ENCODE measurements around the gene SPACA4. TPM values are rescaled to one million over a fixed set of nuclear protein-coding genes. Genes with fewer than 3 reads are reported as not detected.

SPACA4 gene
- total RNA-seq, 4 donors from 2014 or later, result 0.67 TPM; not detected in 3

DNA sequence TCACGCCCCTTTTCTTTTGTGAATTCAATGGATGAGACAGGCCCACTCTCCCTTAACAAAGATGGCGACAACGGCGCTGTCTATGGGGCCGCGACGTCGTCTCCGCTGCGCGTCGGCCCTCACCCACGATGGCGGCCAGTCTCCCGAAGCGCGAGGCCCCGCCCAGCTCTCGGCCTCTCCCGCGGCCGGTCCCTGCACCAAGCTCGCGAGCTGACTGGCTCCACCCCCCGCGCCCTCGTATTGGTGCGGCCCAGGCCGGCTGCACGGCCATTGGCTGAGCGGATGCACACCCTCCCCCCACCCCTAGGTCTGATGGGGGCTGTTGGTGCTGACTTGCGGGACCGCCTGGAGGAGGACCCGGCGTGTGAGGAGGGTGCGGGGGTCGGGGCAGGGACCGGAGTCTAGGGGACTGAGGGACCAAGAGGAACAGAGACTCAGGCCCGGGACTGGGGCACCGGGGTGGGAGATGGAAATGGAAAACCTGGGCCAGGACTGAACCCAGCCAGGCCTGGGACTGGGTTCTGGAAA, 17.6 kb downstream of the SPACA4 start:
- H3K27ac ChIP-seq, result peak overlapping the region; percentile 73 to 81 (median 81)
- 0 to 5% methylated on average over 16 to 33 of the region's 40 CpGs for WGBS, 2 donors
- DNase-seq, result peak; percentile 99

DNA sequence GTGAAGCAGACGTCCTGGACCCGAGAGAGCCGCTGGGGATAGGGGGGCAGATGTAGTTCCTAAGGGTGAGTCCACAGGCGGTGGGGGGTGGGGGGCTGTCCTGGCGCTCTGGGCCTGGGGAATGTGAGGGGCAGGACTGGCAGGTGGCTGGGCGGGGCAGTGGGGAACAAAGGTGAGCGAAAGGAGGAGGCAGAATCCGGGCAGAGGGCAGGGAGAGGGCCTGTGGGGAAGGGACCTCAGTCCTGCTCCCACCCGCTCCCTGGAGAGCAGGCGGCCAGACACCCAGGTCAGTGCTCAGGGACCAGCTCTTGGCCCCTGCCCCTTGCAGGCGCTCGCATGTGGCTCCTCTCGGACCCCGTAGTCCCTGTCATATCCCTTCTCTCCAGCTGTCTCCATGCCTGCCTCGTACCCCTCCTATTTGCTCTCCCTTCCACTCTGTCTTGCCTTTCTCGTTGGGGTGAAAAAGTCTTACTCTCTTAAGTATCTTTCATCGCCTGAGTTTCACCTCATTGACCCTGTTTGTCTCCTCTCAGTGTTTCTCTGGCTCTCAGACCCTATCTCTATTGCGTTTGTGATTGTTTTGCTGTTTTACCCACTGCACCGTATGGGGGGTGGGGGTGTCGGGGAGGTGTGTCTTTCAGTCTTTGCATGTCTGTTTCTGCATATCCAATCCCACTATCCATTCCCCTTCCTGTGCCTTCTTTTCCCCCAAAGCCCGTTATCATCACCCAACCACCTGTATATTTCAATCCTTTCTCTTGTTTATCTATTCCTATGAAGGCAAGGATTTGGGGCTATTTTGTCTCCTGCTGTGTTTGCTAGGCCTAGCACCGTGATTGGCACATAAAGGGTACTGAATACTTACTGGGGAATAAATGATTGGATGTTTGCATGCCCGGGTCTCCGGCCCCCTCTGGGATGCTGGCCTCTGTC, 18.5 kb downstream of the SPACA4 start:
- peak; percentile 24 to 34 for DNase-seq
- intact Hi-C loops (cut with DNase I), result no loop called here
- peak overlapping the region; percentile 73 to 81 (median 81) for H3K27ac ChIP-seq
- H3K4me3 ChIP-seq (replicated peaks in 1 of 3), result peak overlapping the region in 1 of 3 donors; percentile 37
- H3K4me1 ChIP-seq, result peaks cover 15 to 24% of the 10 kb centered on the region in 2 donors
- no peaks in the 10 kb centered on the region for H3K27me3 ChIP-seq
- no peak for TF ChIP-seq POLR2A (IDR thresholded peaks at IDR 0.05)
- TF ChIP-seq, protein P1, sequence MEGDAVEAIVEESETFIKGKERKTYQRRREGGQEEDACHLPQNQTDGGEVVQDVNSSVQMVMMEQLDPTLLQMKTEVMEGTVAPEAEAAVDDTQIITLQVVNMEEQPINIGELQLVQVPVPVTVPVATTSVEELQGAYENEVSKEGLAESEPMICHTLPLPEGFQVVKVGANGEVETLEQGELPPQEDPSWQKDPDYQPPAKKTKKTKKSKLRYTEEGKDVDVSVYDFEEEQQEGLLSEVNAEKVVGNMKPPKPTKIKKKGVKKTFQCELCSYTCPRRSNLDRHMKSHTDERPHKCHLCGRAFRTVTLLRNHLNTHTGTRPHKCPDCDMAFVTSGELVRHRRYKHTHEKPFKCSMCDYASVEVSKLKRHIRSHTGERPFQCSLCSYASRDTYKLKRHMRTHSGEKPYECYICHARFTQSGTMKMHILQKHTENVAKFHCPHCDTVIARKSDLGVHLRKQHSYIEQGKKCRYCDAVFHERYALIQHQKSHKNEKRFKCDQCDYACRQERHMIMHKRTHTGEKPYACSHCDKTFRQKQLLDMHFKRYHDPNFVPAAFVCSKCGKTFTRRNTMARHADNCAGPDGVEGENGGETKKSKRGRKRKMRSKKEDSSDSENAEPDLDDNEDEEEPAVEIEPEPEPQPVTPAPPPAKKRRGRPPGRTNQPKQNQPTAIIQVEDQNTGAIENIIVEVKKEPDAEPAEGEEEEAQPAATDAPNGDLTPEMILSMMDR (IDR thresholded peaks at IDR 0.05), result no peak
- 50 to 55% methylated on average over 23 to 24 of the region's 24 CpGs for WGBS, 2 donors
- H3K36me3 ChIP-seq, result peaks cover 4 to 5% of the 10 kb centered on the region in 2 donors
- no peaks in the 10 kb centered on the region for H3K9me3 ChIP-seq

More for the DNA sequence above, 17.6 kb downstream of the SPACA4 start:
- Histone ChIP-seq H3K4me1 (peaks cover 20 to 25% of the 10 kb centered on the region in 2 donors), H3K36me3 (peaks cover 4 to 5% of the 10 kb centered on the region in 2 donors), H3K4me3 (replicated peaks in 1 of 3) (peak overlapping the region in 2 of 3 donors; percentile 37 to 76), H3K27me3 (no peaks in the 10 kb centered on the region), H3K9me3 (no peaks in the 10 kb centered on the region)
- intact Hi-C loops (cut with DNase I), result no loop called here
- TF ChIP-seq, protein P1 (IDR thresholded peaks at IDR 0.05), result no peak
- TF ChIP-seq POLR2A (IDR thresholded peaks at IDR 0.05), result peak in 1 of 2 donors; percentile 57

DNA sequence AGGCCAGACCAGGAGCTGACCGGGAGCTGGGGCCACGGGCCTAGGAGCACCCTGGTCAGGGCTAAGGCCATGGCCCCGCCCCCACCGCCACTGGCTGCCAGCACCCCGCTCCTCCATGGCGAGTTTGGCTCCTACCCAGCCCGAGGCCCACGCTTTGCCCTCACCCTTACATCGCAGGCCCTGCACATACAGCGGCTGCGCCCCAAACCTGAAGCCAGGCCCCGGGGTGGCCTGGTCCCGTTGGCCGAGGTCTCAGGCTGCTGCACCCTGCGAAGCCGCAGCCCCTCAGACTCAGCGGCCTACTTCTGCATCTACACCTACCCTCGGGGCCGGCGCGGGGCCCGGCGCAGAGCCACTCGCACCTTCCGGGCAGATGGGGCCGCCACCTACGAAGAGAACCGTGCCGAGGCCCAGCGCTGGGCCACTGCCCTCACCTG, 19.4 kb downstream of the SPACA4 start:
- Histone ChIP-seq H3K9me3 (no peaks in the 10 kb centered on the region), H3K4me1 (peaks cover 13 to 21% of the 10 kb centered on the region in 2 donors), H3K27me3 (no peaks in the 10 kb centered on the region), H3K36me3 (peaks cover 4 to 5% of the 10 kb centered on the region in 2 donors), H3K4me3 (replicated peaks in 1 of 3) (no peak overlapping the region), H3K27ac (no peak overlapping the region)
- intact Hi-C loops (cut with DNase I), result no loop called here
- no peak for DNase-seq
- 94 to 95% methylated on average over 9 to 27 of the region's 30 CpGs for WGBS, 2 donors
- TF ChIP-seq POLR2A (IDR thresholded peaks at IDR 0.05), result no peak
- TF ChIP-seq, protein P1 (IDR thresholded peaks at IDR 0.05), result no peak

DNA sequence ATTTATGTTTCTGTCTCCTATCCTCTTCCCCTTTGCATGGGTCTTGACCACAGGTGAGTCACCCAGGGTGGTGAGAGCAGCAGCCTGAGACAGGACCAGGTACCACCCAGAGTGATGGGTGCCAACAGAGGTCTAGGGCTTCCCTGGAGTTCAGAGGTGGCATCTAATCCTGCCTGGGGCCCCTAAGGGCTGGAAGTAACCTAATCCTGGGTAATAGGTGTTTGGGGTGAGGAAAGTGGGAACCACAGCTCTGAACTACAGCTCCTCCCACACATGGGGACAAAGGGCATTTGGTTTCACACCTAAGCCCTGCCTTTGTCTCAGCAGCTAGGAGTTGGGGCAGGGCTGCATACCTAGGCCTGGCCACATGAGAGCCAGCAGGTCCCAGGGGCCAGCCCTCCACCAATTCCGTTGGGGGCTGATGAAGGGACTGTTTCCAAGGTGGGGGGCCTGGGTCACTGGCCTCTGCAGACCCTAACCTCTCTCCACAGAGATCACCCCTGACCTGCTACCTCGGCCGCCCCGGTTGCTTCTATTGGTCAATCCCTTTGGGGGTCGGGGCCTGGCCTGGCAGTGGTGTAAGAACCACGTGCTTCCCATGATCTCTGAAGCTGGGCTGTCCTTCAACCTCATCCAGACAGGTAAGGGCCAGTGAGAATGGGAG, 20.8 kb downstream of the SPACA4 start:
- peaks cover 4 to 5% of the 10 kb centered on the region in 2 donors for H3K36me3 ChIP-seq
- peaks cover 13 to 31% of the 10 kb centered on the region in 2 donors for H3K4me1 ChIP-seq
- H3K9me3 ChIP-seq, result no peaks in the 10 kb centered on the region
- DNase-seq, result no peak
- no peak overlapping the region for H3K27ac ChIP-seq
- H3K27me3 ChIP-seq, result no peaks in the 10 kb centered on the region
- 61 to 88% methylated on average over 2 to 5 of the region's 6 CpGs for WGBS, 2 donors
- no peak overlapping the region for H3K4me3 ChIP-seq (replicated peaks in 1 of 3)
- intact Hi-C loops (cut with DNase I), result no loop called here
- no peak for TF ChIP-seq POLR2A (IDR thresholded peaks at IDR 0.05)
- TF ChIP-seq, protein P1 (IDR thresholded peaks at IDR 0.05), result no peak
